ENCODE results near the gene SLC1A3.
A peak's percentile ranks its signal among the peaks of the same experiment; 100 is the strongest.

Gene SLC1A3

GRCh38 chr5:36596247-36596646 is 10.2 kb upstream of the SLC1A3 start:
- H3K9me3 ChIP-seq = no peaks in the 10 kb centered on the region
- no peaks in the 10 kb centered on the region for H3K36me3 ChIP-seq
- TF ChIP-seq CTCF (IDR thresholded peaks at IDR 0.05; ENCODE audit: low read depth, low read length) = no peak
- no peak overlapping the region for H3K4me3 ChIP-seq (ENCODE audit: low read depth, low read length)
- no peaks in the 10 kb centered on the region for H3K27me3 ChIP-seq
- DNase-seq = no peak
- no peaks in the 10 kb centered on the region for H3K4me1 ChIP-seq

- Histone ChIP-seq H3K4me3 (ENCODE audit: low read depth, low read length) (no peak overlapping the region), H3K27me3 (no peaks in the 10 kb centered on the region), H3K36me3 (no peaks in the 10 kb centered on the region), H3K9me3 (no peaks in the 10 kb centered on the region), H3K4me1 (no peaks in the 10 kb centered on the region)
- no peak for TF ChIP-seq CTCF (IDR thresholded peaks at IDR 0.05; ENCODE audit: low read depth, low read length)
- no peak for DNase-seq
Measured at GRCh38 chr5:36596756-36597155, 9.7 kb upstream of the SLC1A3 start.

GRCh38 chr5:36598045-36598444 is 8.4 kb upstream of the SLC1A3 start:
- no peak for TF ChIP-seq CTCF (IDR thresholded peaks at IDR 0.05; ENCODE audit: low read depth, low read length)
- no peak overlapping the region for H3K4me3 ChIP-seq (ENCODE audit: low read depth, low read length)
- H3K27me3 ChIP-seq = no peaks in the 10 kb centered on the region
- H3K9me3 ChIP-seq = no peaks in the 10 kb centered on the region
- no peak for DNase-seq
- no peaks in the 10 kb centered on the region for H3K4me1 ChIP-seq
- no peaks in the 10 kb centered on the region for H3K36me3 ChIP-seq

GRCh38 chr5:36599986-36600779 is 6.2 kb upstream of the SLC1A3 start:
- no peaks in the 10 kb centered on the region for H3K36me3 ChIP-seq
- H3K27me3 ChIP-seq = peaks cover 3% of the 10 kb centered on the region; the same call in 1 of the 2 replicates
- TF ChIP-seq CTCF (IDR thresholded peaks at IDR 0.05; ENCODE audit: low read depth, low read length) = no peak
- H3K4me1 ChIP-seq = no peaks in the 10 kb centered on the region
- no peak overlapping the region for H3K4me3 ChIP-seq (ENCODE audit: low read depth, low read length)
- no peaks in the 10 kb centered on the region for H3K9me3 ChIP-seq
- DNase-seq = no peak

- no peak for TF ChIP-seq CTCF (IDR thresholded peaks at IDR 0.05; ENCODE audit: low read depth, low read length)
- DNase-seq = no peak
- H3K4me1 ChIP-seq = no peaks in the 10 kb centered on the region
- no peak overlapping the region for H3K4me3 ChIP-seq (ENCODE audit: low read depth, low read length)
- no peaks in the 10 kb centered on the region for H3K36me3 ChIP-seq
- no peaks in the 10 kb centered on the region for H3K9me3 ChIP-seq
- peaks cover 8% of the 10 kb centered on the region for H3K27me3 ChIP-seq
Measured at GRCh38 chr5:36600917-36601527, 5.4 kb upstream of the SLC1A3 start.

- Histone ChIP-seq H3K4me3 (ENCODE audit: low read depth, low read length) (no peak overlapping the region), H3K4me1 (no peaks in the 10 kb centered on the region), H3K9me3 (no peaks in the 10 kb centered on the region), H3K27me3 (peaks cover 23% of the 10 kb centered on the region), H3K36me3 (no peaks in the 10 kb centered on the region)
- no peak for DNase-seq
- TF ChIP-seq CTCF (IDR thresholded peaks at IDR 0.05; ENCODE audit: low read depth, low read length) = peak; percentile 18; the same call in 1 of the 2 replicates
Measured at GRCh38 chr5:36602704-36603321, 3.6 kb upstream of the SLC1A3 start.
